Osteoblast (primary cell): ENCODE results near the gene ABCC1. TPM values are rescaled to one million over a fixed set of nuclear protein-coding genes. Genes with fewer than 3 reads are reported as not detected.

Experiments used
- DNase-seq: peaks from one replicate; pipeline ENCODE4 v3.0.0; 2011; ENCODE audit warnings: low spot score, mixed read lengths; ENCODE audit not compliant: insufficient read length; ENCODE audit errors: missing footprints
- H2AFZ ChIP-seq: 2 replicates; pipeline ENCODE4 v1.6.0; 2011; ENCODE audit warnings: mild to moderate bottlenecking, low read length
- H3K27ac ChIP-seq: 2 replicates; pipeline ENCODE4 v1.5.1; 2011; ENCODE audit warnings: mild to moderate bottlenecking, low read depth, low read length, moderate library complexity
- H3K27me3 ChIP-seq: 2 replicates; pipeline ENCODE4 v1.6.0; 2012; ENCODE audit warnings: mild to moderate bottlenecking, control low read depth, inconsistent platforms, low read length, moderate library complexity; ENCODE audit not compliant: insufficient read depth
- H3K36me3 ChIP-seq: 2 replicates; pipeline ENCODE4 v1.5.1; 2011; ENCODE audit warnings: mild to moderate bottlenecking, low read length, control low read depth, moderate library complexity; ENCODE audit not compliant: insufficient read depth
- H3K4me1 ChIP-seq: 2 replicates; pipeline ENCODE4 v1.5.1; 2011; ENCODE audit warnings: mild to moderate bottlenecking, low read length, control low read depth, moderate library complexity; ENCODE audit not compliant: insufficient read depth
- H3K4me2 ChIP-seq: 2 replicates; pipeline ENCODE4 v1.6.0; 2011; ENCODE audit warnings: mild to moderate bottlenecking, low read length; ENCODE audit not compliant: insufficient read depth
- H3K4me3 ChIP-seq: fragments of 200-600 bp; sonication (generic); 3 replicates; pipeline ENCODE4 v1.5.1; 2012; ENCODE audit warnings: mild to moderate bottlenecking, low read length, inconsistent platforms; ENCODE audit not compliant: insufficient read depth
- H3K79me2 ChIP-seq: 2 replicates; pipeline ENCODE4 v1.6.0; 2012; ENCODE audit warnings: mild to moderate bottlenecking, low read length, control low read depth, inconsistent platforms; ENCODE audit not compliant: insufficient read depth
- H3K9me3 ChIP-seq: 2 replicates; pipeline ENCODE4 v1.5.1; 2011; ENCODE audit warnings: low read depth, low read length, control low read depth
- H4K20me1 ChIP-seq: 2 replicates; pipeline ENCODE4 v1.6.0; 2012; ENCODE audit warnings: mild to moderate bottlenecking, low read length, control low read depth; ENCODE audit not compliant: insufficient read depth
- total RNA-seq: library from RNA; depleted of rRNA; stranded (reverse); fragments of >200 nt; gene quantifications from 2 replicates; pipeline ENCODE4 v1.2.3, GENCODE V29; 2012
- TF ChIP-seq, protein P1 (sequence below): IDR thresholded peaks from 2 replicates; pipeline ENCODE4 v1.5.1; 2011; ENCODE audit warnings: mild to moderate bottlenecking, low read depth, low read length, moderate library complexity; ENCODE audit errors: extremely low read depth

ABCC1 gene
- total RNA-seq, 1 donor, result 33.7 TPM

DNA sequence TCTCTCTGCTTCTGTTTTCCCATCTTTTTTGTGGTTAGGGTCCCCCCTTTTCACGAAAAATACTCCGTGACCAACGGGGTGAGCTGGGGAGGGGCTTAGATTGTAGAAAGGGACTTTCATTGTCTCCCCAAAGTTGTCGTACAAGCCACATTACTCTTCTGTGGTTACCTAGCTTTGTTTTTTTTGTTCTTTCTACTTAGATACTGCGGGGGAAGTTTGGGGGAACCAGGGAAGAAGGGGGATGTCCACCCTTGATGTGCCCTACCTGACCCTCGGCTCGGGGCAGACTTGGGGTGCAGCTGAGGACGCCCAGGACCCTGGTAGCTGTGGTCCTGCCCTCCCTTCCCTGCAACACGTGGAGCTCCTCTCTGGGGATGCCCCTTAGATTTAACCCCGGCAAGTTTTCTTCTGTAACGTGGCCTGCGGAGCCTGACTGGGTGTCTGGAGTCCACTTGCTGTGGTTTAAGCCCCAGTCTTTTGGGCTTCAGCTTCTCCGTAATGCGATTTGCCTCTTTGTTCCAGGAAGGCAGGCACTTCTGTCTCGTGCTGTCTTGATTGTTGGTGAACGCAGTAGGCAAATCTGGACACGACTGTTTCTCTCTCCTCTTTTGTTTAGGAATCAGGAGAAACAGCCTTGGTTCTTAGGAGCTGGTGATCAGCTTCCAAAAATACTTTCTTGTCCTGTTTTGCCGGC, 892 bp downstream of the ABCC1 start:
- Histone ChIP-seq H3K27me3 (no peaks in the 10 kb centered on the region), H3K4me2 (peak overlapping the region; percentile 96), H4K20me1 (peaks cover 31% of the 10 kb centered on the region), H3K36me3 (no peaks in the 10 kb centered on the region), H3K79me2 (peaks cover 62% of the 10 kb centered on the region), H3K4me1 (peaks cover 34% of the 10 kb centered on the region), H2AFZ (peak overlapping the region; percentile 82), H3K9me3 (no peaks in the 10 kb centered on the region), H3K27ac (peak overlapping the region; percentile 83), H3K4me3 (peak overlapping the region; percentile 80)
- peak; percentile 94 for DNase-seq
- TF ChIP-seq, protein P1, sequence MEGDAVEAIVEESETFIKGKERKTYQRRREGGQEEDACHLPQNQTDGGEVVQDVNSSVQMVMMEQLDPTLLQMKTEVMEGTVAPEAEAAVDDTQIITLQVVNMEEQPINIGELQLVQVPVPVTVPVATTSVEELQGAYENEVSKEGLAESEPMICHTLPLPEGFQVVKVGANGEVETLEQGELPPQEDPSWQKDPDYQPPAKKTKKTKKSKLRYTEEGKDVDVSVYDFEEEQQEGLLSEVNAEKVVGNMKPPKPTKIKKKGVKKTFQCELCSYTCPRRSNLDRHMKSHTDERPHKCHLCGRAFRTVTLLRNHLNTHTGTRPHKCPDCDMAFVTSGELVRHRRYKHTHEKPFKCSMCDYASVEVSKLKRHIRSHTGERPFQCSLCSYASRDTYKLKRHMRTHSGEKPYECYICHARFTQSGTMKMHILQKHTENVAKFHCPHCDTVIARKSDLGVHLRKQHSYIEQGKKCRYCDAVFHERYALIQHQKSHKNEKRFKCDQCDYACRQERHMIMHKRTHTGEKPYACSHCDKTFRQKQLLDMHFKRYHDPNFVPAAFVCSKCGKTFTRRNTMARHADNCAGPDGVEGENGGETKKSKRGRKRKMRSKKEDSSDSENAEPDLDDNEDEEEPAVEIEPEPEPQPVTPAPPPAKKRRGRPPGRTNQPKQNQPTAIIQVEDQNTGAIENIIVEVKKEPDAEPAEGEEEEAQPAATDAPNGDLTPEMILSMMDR, result no peak

GRCh38 chr16:15950869-15951268, 1.5 kb downstream of the ABCC1 start:
- Histone ChIP-seq H2AFZ (peak overlapping the region; percentile 82), H3K4me2 (peak overlapping the region; percentile 96), H3K4me1 (peaks cover 29% of the 10 kb centered on the region), H3K9me3 (no peaks in the 10 kb centered on the region), H4K20me1 (peaks cover 36% of the 10 kb centered on the region), H3K27me3 (no peaks in the 10 kb centered on the region), H3K4me3 (peak overlapping the region; percentile 80), H3K79me2 (peaks cover 67% of the 10 kb centered on the region), H3K27ac (peak overlapping the region; percentile 83), H3K36me3 (no peaks in the 10 kb centered on the region)
- no peak for DNase-seq
- TF ChIP-seq, protein P1, result no peak

DNA sequence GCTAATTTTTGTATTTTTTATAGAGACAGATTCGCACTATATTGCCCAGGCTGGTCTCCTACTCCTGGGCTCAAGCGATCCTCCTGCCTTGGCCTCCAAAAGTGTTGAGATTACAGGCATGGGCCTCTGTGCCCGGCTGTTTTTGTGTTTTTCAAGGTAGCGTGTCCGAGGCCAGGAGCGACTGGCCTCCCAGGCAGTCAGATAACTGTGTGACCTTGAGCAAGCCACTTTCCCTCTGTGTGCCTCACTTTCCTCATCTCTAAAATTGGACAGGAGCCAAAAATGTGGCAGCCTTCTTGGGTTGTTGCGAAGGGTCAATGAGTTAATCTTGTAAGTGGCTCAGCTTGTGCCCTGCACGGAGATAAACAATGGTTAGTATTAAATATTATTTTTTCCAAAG, 2.4 kb downstream of the ABCC1 start:
- Histone ChIP-seq H3K4me2 (no peak overlapping the region), H3K27ac (peak overlapping the region; percentile 51), H4K20me1 (peaks cover 39% of the 10 kb centered on the region), H3K27me3 (no peaks in the 10 kb centered on the region), H3K36me3 (no peaks in the 10 kb centered on the region), H3K79me2 (peaks cover 77% of the 10 kb centered on the region), H3K4me1 (peaks cover 21% of the 10 kb centered on the region), H2AFZ (no peak overlapping the region), H3K9me3 (no peaks in the 10 kb centered on the region), H3K4me3 (no peak overlapping the region)
- TF ChIP-seq, protein P1, result no peak
- no peak for DNase-seq

DNA sequence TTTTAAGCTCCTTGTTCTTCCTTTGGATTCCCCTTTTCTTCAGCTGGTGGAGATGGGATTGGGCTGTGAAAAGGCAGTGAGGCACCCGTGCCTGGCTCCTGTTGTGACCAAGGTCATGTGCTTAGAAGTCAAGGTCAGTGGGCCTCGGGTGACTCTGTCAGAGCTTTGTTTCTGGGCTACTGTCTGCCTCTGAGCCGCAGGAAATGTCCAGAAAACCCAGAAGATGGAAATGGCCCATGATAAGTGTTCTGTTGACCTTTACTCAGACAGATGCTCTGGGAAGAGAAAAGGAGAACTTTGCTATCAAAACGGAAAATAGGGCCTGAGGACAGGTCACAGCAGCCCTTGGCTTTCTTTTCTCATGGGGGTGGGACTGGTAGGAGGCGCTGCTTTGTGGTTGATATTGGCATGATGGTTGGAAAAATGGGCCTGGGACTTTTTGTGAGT, 2.9 kb downstream of the ABCC1 start:
- H3K4me3 ChIP-seq, result no peak overlapping the region
- peaks cover 81% of the 10 kb centered on the region for H3K79me2 ChIP-seq
- no peak overlapping the region for H3K4me2 ChIP-seq
- TF ChIP-seq, protein P1, result no peak
- DNase-seq, result no peak
- H3K4me1 ChIP-seq, result peaks cover 20% of the 10 kb centered on the region
- H3K27me3 ChIP-seq, result no peaks in the 10 kb centered on the region
- no peak overlapping the region for H2AFZ ChIP-seq
- H4K20me1 ChIP-seq, result peaks cover 41% of the 10 kb centered on the region
- peak overlapping the region; percentile 51 for H3K27ac ChIP-seq
- no peaks in the 10 kb centered on the region for H3K36me3 ChIP-seq
- no peaks in the 10 kb centered on the region for H3K9me3 ChIP-seq
